Esophagus squamous epithelium (tissue), 4 donors: ENCODE results near the gene MCC.
"Not testable (repeated sequence)": the region's sequence is repeated elsewhere in the genome, so short reads cannot be mapped to it uniquely, and the experiment has no call there.

Experiments
- POLR2A ChIP-seq, 4 donors: fragments of 450-650 bp; IDR thresholded peaks; one replicate each; pipeline ENCODE4 v1.6.1; 2017; ENCODE audit warnings: antibody characterized with exemption in 4 of 4, mild to moderate bottlenecking in 4 of 4, moderate library complexity in 3 of 4
- TF ChIP-seq, protein P1 (sequence below), 6 experiments: fragments of 450-650 bp in 4 of 6; fragments of 200-600 bp in 2 of 6; sonication (generic) in 2 of 6; IDR thresholded peaks; one replicate each; pipeline ENCODE4 v1.5.1; 2016 to 2019; ENCODE audit warnings: antibody characterized with exemption in 6 of 6, mild to moderate bottlenecking in 4 of 6, moderate library complexity in 4 of 6

DNA sequence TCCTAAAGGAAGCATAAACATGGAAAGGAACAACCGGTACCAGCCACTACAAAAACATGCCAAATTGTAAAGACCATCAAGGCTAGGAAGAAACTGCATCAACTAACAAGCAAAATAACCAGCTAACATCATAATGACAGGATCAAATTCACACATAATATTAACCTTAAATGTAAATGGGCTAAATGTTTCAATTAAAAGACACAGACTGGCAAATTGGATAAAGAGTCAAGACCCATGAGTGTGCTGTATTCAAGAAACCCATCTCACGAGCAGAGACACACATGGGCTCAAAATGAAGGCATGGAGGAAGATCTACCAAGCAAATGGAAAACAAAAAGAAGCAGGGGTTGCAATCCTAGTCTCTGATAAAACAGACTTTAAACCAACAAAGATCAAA, 411.6 kb downstream of the MCC start:
- TF ChIP-seq, protein P1, sequence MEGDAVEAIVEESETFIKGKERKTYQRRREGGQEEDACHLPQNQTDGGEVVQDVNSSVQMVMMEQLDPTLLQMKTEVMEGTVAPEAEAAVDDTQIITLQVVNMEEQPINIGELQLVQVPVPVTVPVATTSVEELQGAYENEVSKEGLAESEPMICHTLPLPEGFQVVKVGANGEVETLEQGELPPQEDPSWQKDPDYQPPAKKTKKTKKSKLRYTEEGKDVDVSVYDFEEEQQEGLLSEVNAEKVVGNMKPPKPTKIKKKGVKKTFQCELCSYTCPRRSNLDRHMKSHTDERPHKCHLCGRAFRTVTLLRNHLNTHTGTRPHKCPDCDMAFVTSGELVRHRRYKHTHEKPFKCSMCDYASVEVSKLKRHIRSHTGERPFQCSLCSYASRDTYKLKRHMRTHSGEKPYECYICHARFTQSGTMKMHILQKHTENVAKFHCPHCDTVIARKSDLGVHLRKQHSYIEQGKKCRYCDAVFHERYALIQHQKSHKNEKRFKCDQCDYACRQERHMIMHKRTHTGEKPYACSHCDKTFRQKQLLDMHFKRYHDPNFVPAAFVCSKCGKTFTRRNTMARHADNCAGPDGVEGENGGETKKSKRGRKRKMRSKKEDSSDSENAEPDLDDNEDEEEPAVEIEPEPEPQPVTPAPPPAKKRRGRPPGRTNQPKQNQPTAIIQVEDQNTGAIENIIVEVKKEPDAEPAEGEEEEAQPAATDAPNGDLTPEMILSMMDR (IDR thresholded peaks at IDR 0.05) = not testable (repeated sequence)
- TF ChIP-seq POLR2A (IDR thresholded peaks at IDR 0.05) = not testable (repeated sequence)
